ENCODE measurements around the gene BAIAP2L2.
A peak's percentile ranks its signal among the peaks of the same experiment; 100 is the strongest.

Gene BAIAP2L2

GRCh38 chr22:38075961-38076360 lies 34.5 kb downstream of the BAIAP2L2 start:
- H3K4me1 ChIP-seq (ENCODE audit: control insufficient read depth in 2 of 2, insufficient read depth in 2 of 2, low read length in 2 of 2) = peaks cover 3 to 5% of the 10 kb centered on the region in 2 donors
- no peaks in the 10 kb centered on the region for H3K27me3 ChIP-seq (ENCODE audit: control insufficient read depth in 2 of 2, insufficient read depth in 2 of 2, low read length in 2 of 2)
- no peak overlapping the region for H3K27ac ChIP-seq (ENCODE audit: low read depth in 2 of 2, low read length in 2 of 2)
- no peak overlapping the region for H3K4me3 ChIP-seq (ENCODE audit: low read length in 2 of 2)
- peaks cover 19 to 22% of the 10 kb centered on the region in 2 donors for H3K36me3 ChIP-seq (ENCODE audit: control insufficient read depth in 2 of 2, insufficient read depth in 2 of 2, low read length in 2 of 2)
- no peaks in the 10 kb centered on the region for H3K9me3 ChIP-seq (ENCODE audit: control insufficient read depth in 2 of 2, low read length in 2 of 2)
- no peak overlapping the region for H3K9ac ChIP-seq (ENCODE audit: low read depth in 1 of 2, low read length in 2 of 2)

GRCh38 chr22:38075105-38075825 lies 35.2 kb downstream of the BAIAP2L2 start:
- Histone ChIP-seq H3K27me3 (ENCODE audit: control insufficient read depth in 2 of 2, insufficient read depth in 2 of 2, low read length in 2 of 2) (no peaks in the 10 kb centered on the region), H3K36me3 (ENCODE audit: control insufficient read depth in 2 of 2, insufficient read depth in 2 of 2, low read length in 2 of 2) (peaks cover 21 to 24% of the 10 kb centered on the region in 2 donors), H3K9ac (ENCODE audit: low read depth in 1 of 2, low read length in 2 of 2) (no peak overlapping the region), H3K27ac (ENCODE audit: low read depth in 2 of 2, low read length in 2 of 2) (no peak overlapping the region), H3K4me1 (ENCODE audit: control insufficient read depth in 2 of 2, insufficient read depth in 2 of 2, low read length in 2 of 2) (peaks cover 0 to under 1% of the 10 kb centered on the region in 2 donors), H3K9me3 (ENCODE audit: control insufficient read depth in 2 of 2, low read length in 2 of 2) (no peaks in the 10 kb centered on the region), H3K4me3 (ENCODE audit: low read length in 2 of 2) (no peak overlapping the region)

GRCh38 chr22:38074181-38075104 lies 36.0 kb downstream of the BAIAP2L2 start:
- no peaks in the 10 kb centered on the region for H3K27me3 ChIP-seq (ENCODE audit: control insufficient read depth in 2 of 2, insufficient read depth in 2 of 2, low read length in 2 of 2)
- H3K9me3 ChIP-seq (ENCODE audit: control insufficient read depth in 2 of 2, low read length in 2 of 2) = no peaks in the 10 kb centered on the region
- no peak overlapping the region for H3K9ac ChIP-seq (ENCODE audit: low read depth in 1 of 2, low read length in 2 of 2)
- peaks cover 25% of the 10 kb centered on the region in 2 donors for H3K36me3 ChIP-seq (ENCODE audit: control insufficient read depth in 2 of 2, insufficient read depth in 2 of 2, low read length in 2 of 2)
- H3K4me1 ChIP-seq (ENCODE audit: control insufficient read depth in 2 of 2, insufficient read depth in 2 of 2, low read length in 2 of 2) = no peaks in the 10 kb centered on the region
- no peak overlapping the region for H3K27ac ChIP-seq (ENCODE audit: low read depth in 2 of 2, low read length in 2 of 2)
- H3K4me3 ChIP-seq (ENCODE audit: low read length in 2 of 2) = no peak overlapping the region

GRCh38 chr22:38073150-38074130 lies 37.0 kb downstream of the BAIAP2L2 start:
- H3K27me3 ChIP-seq (ENCODE audit: control insufficient read depth in 2 of 2, insufficient read depth in 2 of 2, low read length in 2 of 2) = no peaks in the 10 kb centered on the region
- no peaks in the 10 kb centered on the region for H3K4me1 ChIP-seq (ENCODE audit: control insufficient read depth in 2 of 2, insufficient read depth in 2 of 2, low read length in 2 of 2)
- no peak overlapping the region for H3K4me3 ChIP-seq (ENCODE audit: low read length in 2 of 2)
- no peak overlapping the region for H3K9ac ChIP-seq (ENCODE audit: low read depth in 1 of 2, low read length in 2 of 2)
- no peaks in the 10 kb centered on the region for H3K9me3 ChIP-seq (ENCODE audit: control insufficient read depth in 2 of 2, low read length in 2 of 2)
- peaks cover 25 to 31% of the 10 kb centered on the region in 2 donors for H3K36me3 ChIP-seq (ENCODE audit: control insufficient read depth in 2 of 2, insufficient read depth in 2 of 2, low read length in 2 of 2)
- no peak overlapping the region for H3K27ac ChIP-seq (ENCODE audit: low read depth in 2 of 2, low read length in 2 of 2)

- no peaks in the 10 kb centered on the region for H3K9me3 ChIP-seq (ENCODE audit: control insufficient read depth in 2 of 2, low read length in 2 of 2)
- no peak overlapping the region for H3K9ac ChIP-seq (ENCODE audit: low read depth in 1 of 2, low read length in 2 of 2)
- no peak overlapping the region for H3K4me3 ChIP-seq (ENCODE audit: low read length in 2 of 2)
- H3K4me1 ChIP-seq (ENCODE audit: control insufficient read depth in 2 of 2, insufficient read depth in 2 of 2, low read length in 2 of 2) = no peaks in the 10 kb centered on the region
- peaks cover 32 to 40% of the 10 kb centered on the region in 2 donors for H3K36me3 ChIP-seq (ENCODE audit: control insufficient read depth in 2 of 2, insufficient read depth in 2 of 2, low read length in 2 of 2)
- no peak overlapping the region for H3K27ac ChIP-seq (ENCODE audit: low read depth in 2 of 2, low read length in 2 of 2)
- no peaks in the 10 kb centered on the region for H3K27me3 ChIP-seq (ENCODE audit: control insufficient read depth in 2 of 2, insufficient read depth in 2 of 2, low read length in 2 of 2)
Measured at GRCh38 chr22:38072322-38073149, 37.9 kb downstream of the BAIAP2L2 start.

GRCh38 chr22:38071421-38072321 lies 38.8 kb downstream of the BAIAP2L2 start:
- Histone ChIP-seq H3K27me3 (ENCODE audit: control insufficient read depth in 2 of 2, insufficient read depth in 2 of 2, low read length in 2 of 2) (no peaks in the 10 kb centered on the region), H3K4me1 (ENCODE audit: control insufficient read depth in 2 of 2, insufficient read depth in 2 of 2, low read length in 2 of 2) (no peaks in the 10 kb centered on the region), H3K9me3 (ENCODE audit: control insufficient read depth in 2 of 2, low read length in 2 of 2) (no peaks in the 10 kb centered on the region), H3K36me3 (ENCODE audit: control insufficient read depth in 2 of 2, insufficient read depth in 2 of 2, low read length in 2 of 2) (peaks cover 33 to 41% of the 10 kb centered on the region in 2 donors), H3K9ac (ENCODE audit: low read depth in 1 of 2, low read length in 2 of 2) (no peak overlapping the region), H3K4me3 (ENCODE audit: low read length in 2 of 2) (no peak overlapping the region), H3K27ac (ENCODE audit: low read depth in 2 of 2, low read length in 2 of 2) (no peak overlapping the region)

GRCh38 chr22:38070250-38070921 lies 40.1 kb downstream of the BAIAP2L2 start:
- Histone ChIP-seq H3K27me3 (ENCODE audit: control insufficient read depth in 2 of 2, insufficient read depth in 2 of 2, low read length in 2 of 2) (no peaks in the 10 kb centered on the region), H3K9ac (ENCODE audit: low read depth in 1 of 2, low read length in 2 of 2) (peak overlapping the region in 1 of 2 donors; percentile 32), H3K36me3 (ENCODE audit: control insufficient read depth in 2 of 2, insufficient read depth in 2 of 2, low read length in 2 of 2) (peaks cover 39 to 52% of the 10 kb centered on the region in 2 donors), H3K4me1 (ENCODE audit: control insufficient read depth in 2 of 2, insufficient read depth in 2 of 2, low read length in 2 of 2) (no peaks in the 10 kb centered on the region), H3K27ac (ENCODE audit: low read depth in 2 of 2, low read length in 2 of 2) (no peak overlapping the region), H3K9me3 (ENCODE audit: control insufficient read depth in 2 of 2, low read length in 2 of 2) (no peaks in the 10 kb centered on the region), H3K4me3 (ENCODE audit: low read length in 2 of 2) (no peak overlapping the region)
